Activated B cell treated with CpG ODN at 0.5 μM for 24 hours (primary cell): ENCODE results near the gene TRAPPC6A. TPM values are rescaled to one million over a fixed set of nuclear protein-coding genes. Genes with fewer than 3 reads are reported as not detected.

ENCODE experiments used
- ATAC-seq: fragments of 200-7000 bp; cut with Tn5 transposase; one replicate; pipeline ENCODE4 v1.10.0; 2021; ENCODE audit warnings: low read depth, mild to moderate bottlenecking, moderate library complexity
- CTCF ChIA-PET: fragments of 350-600 bp; sonication (Branson Sonifier 250); formaldehyde crosslinking; loops from one replicate; lab custom pipeline; 2021; ENCODE audit warnings: antibody characterized with exemption; lab: Charles Lee
- POLR2A ChIA-PET: fragments of 350-600 bp; sonication (Branson Sonifier 250); formaldehyde crosslinking; loops from one replicate; lab custom pipeline; 2021; ENCODE audit warnings: antibody characterized with exemption; lab: Charles Lee
- DNase-seq: peaks from one replicate; pipeline ENCODE4 v3.0.0; 2022
- H3K27ac Mint-ChIP-seq: one replicate; pipeline ENCODE4 v1.8.0; 2020; ENCODE audit warnings: mixed read lengths
- H3K27me3 Mint-ChIP-seq: one replicate; pipeline ENCODE4 v1.8.0; 2021; ENCODE audit warnings: mixed read lengths
- H3K36me3 Mint-ChIP-seq: one replicate; pipeline ENCODE4 v1.8.0; 2021; ENCODE audit warnings: low read depth, mixed read lengths
- H3K4me1 Mint-ChIP-seq: one replicate; pipeline ENCODE4 v1.8.0; 2021; ENCODE audit warnings: mixed read lengths
- H3K4me3 Mint-ChIP-seq: one replicate; pipeline ENCODE4 v1.8.0; 2020; ENCODE audit warnings: mild to moderate bottlenecking, mixed read lengths
- H3K9me3 Mint-ChIP-seq: one replicate; pipeline ENCODE4 v1.8.0; 2020; ENCODE audit warnings: mixed read lengths
- intact Hi-C: fragments of 100-400 bp; cut with micrococcal nuclease; formaldehyde crosslinking; loops from one replicate; pipeline ENCODE4 v1.15.1; 2024
- total RNA-seq: library from RNA; stranded (reverse); gene quantifications from 2 replicates; pipeline ENCODE4 v1.2.3, GENCODE V29; 2022
- TF ChIP-seq, protein P1 (sequence below): fragments of 200-600 bp; IDR thresholded peaks from one replicate; pipeline ENCODE4 v1.8.0; 2022; ENCODE audit warnings: antibody characterized with exemption, mild to moderate bottlenecking

Gene TRAPPC6A
- total RNA-seq, 1 donor from 2014 or later: 56.0 TPM

GRCh38 chr19:45118106-45118505 lies 59.9 kb downstream of the TRAPPC6A start:
- CTCF ChIA-PET: interaction anchor here (0.8 kb wide), 1 partner anchor 25 kb away, joined by 5 read pairs; the partner anchor contains the start of gene PPP1R37
- POLR2A ChIA-PET: interaction anchor here (0.8 to 1.6 kb wide), 5 partner anchors 15 to 89 kb away, joined by 3 to 9 read pairs (median 4); partner anchors contain the start of genes BLOC1S3, PPP1R37 and TRAPPC6A
- DNase-seq (no peak), ATAC-seq (no peak)
- TF ChIP-seq, protein P1, sequence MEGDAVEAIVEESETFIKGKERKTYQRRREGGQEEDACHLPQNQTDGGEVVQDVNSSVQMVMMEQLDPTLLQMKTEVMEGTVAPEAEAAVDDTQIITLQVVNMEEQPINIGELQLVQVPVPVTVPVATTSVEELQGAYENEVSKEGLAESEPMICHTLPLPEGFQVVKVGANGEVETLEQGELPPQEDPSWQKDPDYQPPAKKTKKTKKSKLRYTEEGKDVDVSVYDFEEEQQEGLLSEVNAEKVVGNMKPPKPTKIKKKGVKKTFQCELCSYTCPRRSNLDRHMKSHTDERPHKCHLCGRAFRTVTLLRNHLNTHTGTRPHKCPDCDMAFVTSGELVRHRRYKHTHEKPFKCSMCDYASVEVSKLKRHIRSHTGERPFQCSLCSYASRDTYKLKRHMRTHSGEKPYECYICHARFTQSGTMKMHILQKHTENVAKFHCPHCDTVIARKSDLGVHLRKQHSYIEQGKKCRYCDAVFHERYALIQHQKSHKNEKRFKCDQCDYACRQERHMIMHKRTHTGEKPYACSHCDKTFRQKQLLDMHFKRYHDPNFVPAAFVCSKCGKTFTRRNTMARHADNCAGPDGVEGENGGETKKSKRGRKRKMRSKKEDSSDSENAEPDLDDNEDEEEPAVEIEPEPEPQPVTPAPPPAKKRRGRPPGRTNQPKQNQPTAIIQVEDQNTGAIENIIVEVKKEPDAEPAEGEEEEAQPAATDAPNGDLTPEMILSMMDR: no peak
- no peaks in the 10 kb centered on the region for H3K27me3 Mint-ChIP-seq
- H3K4me3 Mint-ChIP-seq: peak overlapping the region; percentile 49
- H3K36me3 Mint-ChIP-seq: no peaks in the 10 kb centered on the region
- H3K27ac Mint-ChIP-seq: peak overlapping the region; percentile 18
- intact Hi-C loops: no loop called here
- peaks cover 83% of the 10 kb centered on the region for H3K4me1 Mint-ChIP-seq
- H3K9me3 Mint-ChIP-seq: no peaks in the 10 kb centered on the region

DNA sequence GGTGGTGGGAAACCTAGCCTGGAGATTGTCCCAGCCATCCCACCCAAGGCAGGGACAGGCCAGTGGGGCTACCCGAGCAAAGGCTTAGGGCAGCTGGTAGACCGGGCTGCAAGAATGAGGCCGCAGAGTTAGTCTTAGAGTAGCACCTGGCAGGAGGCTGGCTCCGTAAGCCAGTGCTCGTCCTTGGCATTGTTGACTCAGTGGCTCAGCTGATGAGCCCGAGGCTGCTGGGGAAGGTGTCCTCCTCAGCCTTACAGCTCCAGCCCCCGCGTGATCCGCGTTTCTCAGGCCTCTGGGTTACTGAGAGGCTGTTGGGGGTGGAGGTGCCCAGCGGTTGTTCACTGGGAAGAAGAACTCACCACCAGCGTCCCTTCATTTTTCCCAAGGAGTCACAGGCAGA lies 60.4 kb downstream of the TRAPPC6A start:
- H3K4me1 Mint-ChIP-seq: peaks cover 82% of the 10 kb centered on the region
- no peak overlapping the region for H3K4me3 Mint-ChIP-seq
- H3K27me3 Mint-ChIP-seq: no peaks in the 10 kb centered on the region
- TF ChIP-seq, protein P1: no peak
- POLR2A ChIA-PET: interaction anchor here (1.0 to 1.5 kb wide), 6 partner anchors 15 to 116 kb away, joined by 3 to 4 read pairs (median 3); no protein-coding TSS in a partner anchor
- no peaks in the 10 kb centered on the region for H3K9me3 Mint-ChIP-seq
- intact Hi-C loops: loop anchor here (2.0 kb wide), 1 partner anchor 15 kb away; no protein-coding TSS in a partner anchor
- ATAC-seq (no peak), DNase-seq (no peak)
- H3K36me3 Mint-ChIP-seq: no peaks in the 10 kb centered on the region
- CTCF ChIA-PET: interaction anchor here (0.8 kb wide), 1 partner anchor 25 kb away, joined by 5 read pairs; the partner anchor contains the start of gene PPP1R37
- H3K27ac Mint-ChIP-seq: no peak overlapping the region

GRCh38 chr19:45117167-45117594 lies 60.9 kb downstream of the TRAPPC6A start:
- TF ChIP-seq, protein P1: no peak
- DNase-seq: no peak
- Mint-ChIP-seq H3K9me3 (no peaks in the 10 kb centered on the region), H3K27ac (peak overlapping the region; percentile 12), H3K4me1 (peaks cover 77% of the 10 kb centered on the region), H3K36me3 (no peaks in the 10 kb centered on the region), H3K4me3 (peak overlapping the region; percentile 15), H3K27me3 (no peaks in the 10 kb centered on the region)
- CTCF ChIA-PET: no interaction called here
- intact Hi-C loops: loop anchor here (2.0 kb wide), 1 partner anchor 14 kb away; no protein-coding TSS in a partner anchor
- ATAC-seq: peak; percentile 45
- POLR2A ChIA-PET: interaction anchor here (1.0 to 1.4 kb wide), 3 partner anchors 20 to 115 kb away, joined by 3 read pairs; no protein-coding TSS in a partner anchor

DNA sequence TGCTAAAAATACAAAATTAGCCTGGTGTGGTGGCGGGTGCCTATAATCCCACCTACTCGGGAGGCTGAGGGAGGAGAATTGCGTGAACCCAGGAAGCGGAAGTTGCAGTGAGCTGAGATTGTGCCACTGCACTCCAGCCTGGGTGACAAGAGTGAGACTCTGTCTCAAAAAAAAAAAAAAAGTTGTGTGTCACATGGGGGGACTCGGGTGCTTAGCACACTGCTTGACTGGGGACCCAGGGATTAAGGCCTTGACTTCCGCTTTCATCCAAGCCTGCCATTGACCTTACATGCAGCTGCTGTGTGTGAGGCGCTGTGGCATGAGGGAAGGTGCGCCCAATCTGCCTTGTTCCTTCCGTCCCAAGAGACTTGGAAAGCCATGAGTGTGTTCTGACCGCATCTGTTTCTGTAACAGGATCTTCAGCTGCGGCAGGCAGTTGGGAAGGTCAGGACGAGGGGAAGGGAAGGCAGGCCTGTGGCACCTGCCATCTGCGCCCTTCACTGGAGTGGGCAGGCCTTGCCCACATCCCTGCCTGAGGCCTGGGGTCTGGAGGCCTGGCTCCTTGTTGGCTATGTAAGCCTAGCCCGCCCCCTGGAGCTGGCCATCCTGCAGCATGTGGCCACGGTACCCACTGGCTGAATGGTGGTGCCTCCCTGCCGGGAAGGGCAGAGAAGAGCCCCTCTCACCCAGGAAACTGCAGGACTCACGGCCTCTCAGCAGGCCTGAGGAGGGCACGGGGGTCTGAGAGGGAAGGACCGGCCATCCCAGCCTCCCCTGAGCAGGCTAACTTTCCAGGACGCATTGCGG lies 62.0 kb downstream of the TRAPPC6A start:
- CTCF ChIA-PET: no interaction called here

More for the DNA sequence above, 62.0 kb downstream of the TRAPPC6A start:
- no peaks in the 10 kb centered on the region for H3K27me3 Mint-ChIP-seq
- no peak for DNase-seq
- ATAC-seq: no peak
- POLR2A ChIA-PET: interaction anchor here (0.6 to 1.4 kb wide), 3 partner anchors 42 to 1734 kb away, joined by 3 read pairs; partner anchors contain the start of gene AP2S1
- intact Hi-C loops: loop anchor here (2.0 kb wide), 1 partner anchor 13 kb away; no protein-coding TSS in a partner anchor
- TF ChIP-seq, protein P1: no peak
- H3K36me3 Mint-ChIP-seq: no peaks in the 10 kb centered on the region
- no peak overlapping the region for H3K27ac Mint-ChIP-seq
- peaks cover 71% of the 10 kb centered on the region for H3K4me1 Mint-ChIP-seq
- H3K4me3 Mint-ChIP-seq: no peak overlapping the region
- no peaks in the 10 kb centered on the region for H3K9me3 Mint-ChIP-seq
